Natural killer cell (primary cell): Measurements from ENCODE around the gene GYPC. TPM values are rescaled to one million over a fixed set of nuclear protein-coding genes. Genes with fewer than 3 reads are reported as not detected.
"Not testable (repeated sequence)": the region's sequence is repeated elsewhere in the genome, so short reads cannot be mapped to it uniquely, and the experiment has no call there.

Experiments
- ATAC-seq, 3 donors: fragments of 150-1000 bp in 2 of 3; fragments of 200-7000 bp in 1 of 3; cut with Tn5 transposase; 1 replicate in 1 of 3; 2 replicates in 2 of 3; pipeline ENCODE4 v1.10.0; 2021; ENCODE audit warnings: mild to moderate bottlenecking in 2 of 3, moderate library complexity in 2 of 3
- DNase-seq, 2 donors: peaks; one replicate each; pipeline versions ENCODE4 v3.0.0 to v3.0.0-alpha.2; 2013 to 2021; ENCODE audit warnings: mixed read lengths in 1 of 2
- H3K27ac ChIP-seq: one replicate; pipeline ENCODE4 v1.5.1; 2013; ENCODE audit warnings: mild to moderate bottlenecking, low read length
- H3K27me3 ChIP-seq: one replicate; pipeline ENCODE4 v1.6.1; 2013; ENCODE audit warnings: low read length; ENCODE audit not compliant: control insufficient read depth, insufficient read depth
- H3K36me3 ChIP-seq: one replicate; pipeline ENCODE4 v1.6.1; 2013; ENCODE audit warnings: low read length; ENCODE audit not compliant: control insufficient read depth, insufficient read depth
- H3K4me1 ChIP-seq: one replicate; pipeline ENCODE4 v1.6.1; 2013; ENCODE audit warnings: low read length; ENCODE audit not compliant: control insufficient read depth, insufficient read depth
- H3K4me3 ChIP-seq: one replicate; pipeline ENCODE4 v1.5.1; 2013; ENCODE audit warnings: low read length
- H3K9me3 ChIP-seq: one replicate; pipeline ENCODE4 v1.6.1; 2013; ENCODE audit warnings: low read length; ENCODE audit not compliant: control insufficient read depth, insufficient read depth
- H3K27ac Mint-ChIP-seq, 2 donors: one replicate each; pipeline ENCODE4 v1.8.0; 2022; ENCODE audit warnings: mild to moderate bottlenecking in 2 of 2, mixed read lengths in 2 of 2, moderate library complexity in 1 of 2
- H3K27me3 Mint-ChIP-seq, 2 donors: one replicate each; pipeline ENCODE4 v1.8.0; 2022; ENCODE audit warnings: low read depth in 2 of 2, mixed read lengths in 2 of 2
- H3K36me3 Mint-ChIP-seq: one replicate; pipeline ENCODE4 v1.8.0; 2022; ENCODE audit warnings: mixed read lengths
- H3K4me1 Mint-ChIP-seq, 2 donors: one replicate each; pipeline ENCODE4 v1.8.0; 2022; ENCODE audit warnings: mixed read lengths in 2 of 2
- H3K4me3 Mint-ChIP-seq: one replicate; pipeline ENCODE4 v1.8.0; 2022; ENCODE audit warnings: mild to moderate bottlenecking, moderate library complexity, mixed read lengths
- H3K9me3 Mint-ChIP-seq, 2 donors: one replicate each; pipeline ENCODE4 v1.8.0; 2022; ENCODE audit warnings: mixed read lengths in 2 of 2
- WGBS: methylation state at CpG from one replicate; pipeline ENCODE4 v1.1.7; 2013; ENCODE audit warnings: missing lambda C conversion rate; ENCODE audit not compliant: insufficient coverage; 5-methylcytosine and 5-hydroxymethylcytosine counted together
- intact Hi-C: fragments of 100-400 bp; cut with micrococcal nuclease; formaldehyde crosslinking; loops from one replicate; pipeline ENCODE4 v1.14.2; 2022
- total RNA-seq, 4 donors: library from RNA; stranded (reverse); fragments of 120-200 nt in 1 of 4; gene quantifications; one replicate each; pipeline versions ENCODE4 v1.2.3 to v1.2.4, GENCODE V29; 2013 to 2022
- TF ChIP-seq, protein P1 (sequence below): fragments of 200-600 bp; IDR thresholded peaks from one replicate; pipeline ENCODE4 v1.8.0; 2022; ENCODE audit warnings: antibody characterized with exemption

The GYPC gene
- total RNA-seq, 3 donors from 2014 or later (not counting 1 experiment from before 2014, with no cell fraction given): 74.2 to 92.3 (median 78.7) TPM

DNA sequence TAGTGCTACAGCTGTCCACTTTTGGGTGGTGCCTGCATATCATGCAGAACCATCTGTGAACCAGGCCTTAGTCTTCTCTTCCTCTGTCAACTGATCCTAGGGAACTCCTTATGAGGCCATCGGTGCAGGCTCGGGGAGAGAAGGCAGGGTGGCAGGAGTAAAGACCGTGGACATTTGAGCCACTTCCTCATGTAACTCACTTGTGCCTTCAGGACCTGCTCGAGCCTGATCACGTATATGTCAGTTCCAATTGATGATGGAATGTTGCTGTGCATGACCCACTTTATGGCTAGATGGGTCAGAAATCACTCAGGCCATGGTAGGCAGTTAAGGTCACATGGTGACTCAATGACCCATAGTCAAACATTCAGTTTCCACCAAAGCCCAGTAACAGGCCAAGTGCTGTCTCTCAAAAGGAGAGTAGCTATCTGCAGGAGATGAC lies 7.6 kb upstream of the GYPC start:
- DNase-seq, H3K4me3 Mint-ChIP-seq, ATAC-seq, H3K4me3 ChIP-seq, H3K27ac Mint-ChIP-seq, H3K9me3 ChIP-seq, H3K36me3 Mint-ChIP-seq, H3K9me3 Mint-ChIP-seq, H3K4me1 Mint-ChIP-seq, H3K27me3 Mint-ChIP-seq, H3K4me1 ChIP-seq, H3K27me3 ChIP-seq, H3K27ac ChIP-seq, intact Hi-C loops, H3K36me3 ChIP-seq: not testable (repeated sequence)
- WGBS: 71% methylated on average over 5 of the region's 5 CpGs

DNA sequence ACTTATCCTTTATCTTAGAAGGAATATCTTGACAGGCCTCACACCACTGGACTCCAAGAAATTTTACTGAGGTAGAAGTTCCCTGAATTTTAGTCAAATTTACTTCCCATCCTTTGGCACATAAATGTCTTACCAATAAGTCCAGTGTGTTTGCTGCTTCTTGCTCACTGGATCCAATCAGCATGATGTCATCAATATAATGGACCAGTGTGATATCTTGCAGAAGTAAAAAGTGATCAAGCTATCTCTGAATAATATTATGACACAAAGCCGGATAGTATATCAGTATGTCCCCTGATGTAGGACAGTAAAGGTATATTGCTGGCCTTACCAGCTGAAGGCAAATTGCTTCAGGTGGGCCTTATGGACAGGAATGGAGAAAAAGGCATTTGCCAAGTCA lies 6.9 kb upstream of the GYPC start:
- Histone ChIP-seq H3K4me1 (peaks cover 3% of the 10 kb centered on the region), H3K9me3 (no peaks in the 10 kb centered on the region), H3K27ac (no peak overlapping the region), H3K36me3 (no peaks in the 10 kb centered on the region), H3K27me3 (no peaks in the 10 kb centered on the region), H3K4me3 (no peak overlapping the region)
- Mint-ChIP-seq H3K4me3 (no peak overlapping the region), H3K27me3 (peaks cover 3 to 7% of the 10 kb centered on the region in 2 donors), H3K27ac (no peak overlapping the region), H3K36me3 (no peaks in the 10 kb centered on the region), H3K4me1 (no peaks in the 10 kb centered on the region), H3K9me3 (no peaks in the 10 kb centered on the region)
- WGBS: 100% methylated on average over 1 of the region's 1 CpG
- TF ChIP-seq, protein P1, sequence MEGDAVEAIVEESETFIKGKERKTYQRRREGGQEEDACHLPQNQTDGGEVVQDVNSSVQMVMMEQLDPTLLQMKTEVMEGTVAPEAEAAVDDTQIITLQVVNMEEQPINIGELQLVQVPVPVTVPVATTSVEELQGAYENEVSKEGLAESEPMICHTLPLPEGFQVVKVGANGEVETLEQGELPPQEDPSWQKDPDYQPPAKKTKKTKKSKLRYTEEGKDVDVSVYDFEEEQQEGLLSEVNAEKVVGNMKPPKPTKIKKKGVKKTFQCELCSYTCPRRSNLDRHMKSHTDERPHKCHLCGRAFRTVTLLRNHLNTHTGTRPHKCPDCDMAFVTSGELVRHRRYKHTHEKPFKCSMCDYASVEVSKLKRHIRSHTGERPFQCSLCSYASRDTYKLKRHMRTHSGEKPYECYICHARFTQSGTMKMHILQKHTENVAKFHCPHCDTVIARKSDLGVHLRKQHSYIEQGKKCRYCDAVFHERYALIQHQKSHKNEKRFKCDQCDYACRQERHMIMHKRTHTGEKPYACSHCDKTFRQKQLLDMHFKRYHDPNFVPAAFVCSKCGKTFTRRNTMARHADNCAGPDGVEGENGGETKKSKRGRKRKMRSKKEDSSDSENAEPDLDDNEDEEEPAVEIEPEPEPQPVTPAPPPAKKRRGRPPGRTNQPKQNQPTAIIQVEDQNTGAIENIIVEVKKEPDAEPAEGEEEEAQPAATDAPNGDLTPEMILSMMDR: no peak
- intact Hi-C loops: no loop called here
- no peak for ATAC-seq
- no peak for DNase-seq

DNA sequence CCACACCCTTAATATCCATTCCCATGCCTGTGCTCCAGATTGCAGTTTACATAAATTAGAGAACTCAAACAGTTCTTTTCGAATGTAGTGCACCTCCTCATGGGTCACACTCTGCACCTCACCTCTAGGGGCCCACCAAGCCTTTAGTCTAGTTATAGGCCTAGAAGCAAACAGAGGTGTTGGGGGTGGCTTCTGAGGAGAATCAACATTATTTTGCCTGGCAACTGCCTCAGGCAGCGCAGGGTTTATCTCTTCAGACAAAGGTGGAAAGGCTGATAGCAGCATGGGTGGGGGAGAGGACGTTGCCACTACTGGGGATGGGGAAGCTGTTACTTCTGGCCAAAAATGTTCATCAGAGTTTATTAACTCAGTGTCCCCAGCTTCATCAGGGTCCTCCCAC lies 5.0 kb upstream of the GYPC start:
- Mint-ChIP-seq H3K36me3 (no peaks in the 10 kb centered on the region), H3K27ac (no peak overlapping the region), H3K4me1 (peaks cover 11% of the 10 kb centered on the region in 2 donors), H3K9me3 (no peaks in the 10 kb centered on the region), H3K4me3 (no peak overlapping the region), H3K27me3 (peaks cover 0 to 3% of the 10 kb centered on the region in 2 donors)
- H3K27me3 ChIP-seq: no peaks in the 10 kb centered on the region
- no peaks in the 10 kb centered on the region for H3K36me3 ChIP-seq
- H3K9me3 ChIP-seq: no peaks in the 10 kb centered on the region
- peaks cover 11% of the 10 kb centered on the region for H3K4me1 ChIP-seq
- intact Hi-C loops: no loop called here
- no peak overlapping the region for H3K4me3 ChIP-seq
- WGBS: 50% methylated on average over 2 of the region's 3 CpGs
- H3K27ac ChIP-seq: no peak overlapping the region
- TF ChIP-seq, protein P1: no peak
- DNase-seq (no peak), ATAC-seq (no peak)

DNA sequence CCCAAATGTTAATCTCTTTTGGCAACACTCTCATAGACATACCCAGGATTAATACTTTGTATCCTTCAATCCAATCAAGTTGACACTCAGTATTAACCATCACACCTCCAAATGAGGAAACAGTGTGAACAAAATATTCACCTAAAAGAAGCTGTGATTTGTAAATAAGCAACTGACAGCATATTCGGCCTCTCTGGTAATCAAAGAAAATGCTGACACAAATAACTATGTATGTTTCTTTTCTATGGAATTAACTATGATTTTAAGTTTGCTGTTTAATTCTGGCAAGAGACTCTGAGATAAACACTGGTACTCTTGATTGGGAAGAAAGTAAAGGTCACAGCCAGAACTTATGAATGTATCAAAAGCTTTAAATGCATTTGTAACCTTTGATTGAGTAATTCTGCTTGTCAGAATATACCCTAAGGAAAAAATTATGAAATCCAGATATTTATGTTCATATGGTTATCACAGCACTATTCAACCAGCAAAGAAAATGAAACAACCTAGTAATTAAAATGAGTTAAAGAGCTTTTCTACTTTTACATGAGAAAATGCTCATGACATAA lies 3.6 kb upstream of the GYPC start:
- Mint-ChIP-seq H3K9me3 (no peaks in the 10 kb centered on the region), H3K4me3 (no peak overlapping the region), H3K36me3 (no peaks in the 10 kb centered on the region), H3K27ac (no peak overlapping the region), H3K4me1 (peaks cover 19 to 20% of the 10 kb centered on the region in 2 donors), H3K27me3 (no peaks in the 10 kb centered on the region)
- WGBS: no CpG with 5 or more reads among the region's 1 CpG
- Histone ChIP-seq H3K36me3 (no peaks in the 10 kb centered on the region), H3K27ac (no peak overlapping the region), H3K4me3 (no peak overlapping the region), H3K9me3 (no peaks in the 10 kb centered on the region), H3K4me1 (peaks cover 20% of the 10 kb centered on the region), H3K27me3 (no peaks in the 10 kb centered on the region)
- DNase-seq: no peak
- no peak for ATAC-seq
- TF ChIP-seq, protein P1: no peak
- intact Hi-C loops: no loop called here
